Measurements from ENCODE around the gene MAD1L1. TPM values are rescaled to one million over a fixed set of nuclear protein-coding genes. Genes with fewer than 3 reads are reported as not detected.

Gene MAD1L1
- total RNA-seq, 1 experiment from 2014 or later: 38.5 TPM

DNA sequence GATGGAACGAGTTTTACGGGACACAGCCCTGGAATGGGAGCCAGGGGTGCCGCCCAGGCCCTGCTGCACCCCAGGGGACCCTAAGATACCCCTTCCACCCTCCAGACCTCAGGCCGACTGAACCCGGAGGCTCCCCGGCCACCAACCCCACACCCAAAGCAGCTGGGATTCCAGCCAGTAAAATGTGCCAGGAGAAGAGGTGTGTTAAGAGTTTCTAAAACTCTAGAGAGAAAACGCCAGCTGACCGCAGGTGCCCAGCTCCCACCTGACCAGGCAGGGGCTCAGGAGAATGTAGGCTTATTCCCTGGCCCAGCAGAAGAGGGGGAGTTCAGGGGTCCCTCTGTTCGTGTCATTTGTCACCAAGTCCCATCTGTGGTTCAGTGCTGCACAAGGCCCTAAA is 26.7 kb upstream of the MAD1L1 start:
- Histone ChIP-seq H3K36me3 (ENCODE audit: control insufficient read depth in 1 of 2, insufficient read depth in 2 of 2, low read length in 2 of 2) (no peaks in the 10 kb centered on the region; a peak in 1 of 4 replicates), H3K4me3 (replicated peaks in 1 of 2; ENCODE audit: low read depth in 1 of 2, low read length in 2 of 2) (no peak overlapping the region), H3K9me2 (ENCODE audit: insufficient read depth) (no peaks in the 10 kb centered on the region), H3K4me1 (ENCODE audit: control insufficient read depth in 1 of 2, insufficient read depth in 2 of 2, low read length in 2 of 2) (peaks cover 6 to 15% of the 10 kb centered on the region in 2 experiments; a peak in 3 of 4 replicates), H3K27ac (ENCODE audit: low read depth, low read length) (no peak overlapping the region), H3K9ac (ENCODE audit: low read length) (no peak overlapping the region), H3K79me2 (ENCODE audit: insufficient read depth, low read length) (no peaks in the 10 kb centered on the region), H3K27me3 (ENCODE audit: insufficient read depth, low read length) (no peaks in the 10 kb centered on the region), H2AFZ (ENCODE audit: low read depth, low read length, poor library complexity, severe bottlenecking) (no peak overlapping the region), H3K4me2 (ENCODE audit: low read length) (no peak overlapping the region), H4K20me1 (ENCODE audit: insufficient read depth) (no peaks in the 10 kb centered on the region), H3K9me3 (ENCODE audit: control insufficient read depth in 1 of 2, insufficient read depth in 1 of 2, low read depth in 1 of 2, low read length in 2 of 2) (no peaks in the 10 kb centered on the region)
- TF ChIP-seq CEBPB (IDR thresholded peaks at IDR 0.05; ENCODE audit: low read depth) (no peak), YY1 (IDR thresholded peaks at IDR 0.05; ENCODE audit: extremely low read depth, insufficient replicate concordance, low read depth, low read length) (no peak), SIN3A (IDR thresholded peaks at IDR 0.05; ENCODE audit: low read depth) (no peak), JUND (IDR thresholded peaks at IDR 0.05) (no peak)
- ChIA-PET RAD21 (ENCODE audit: low non-redundant PET in 1 of 2, low total read pairs in 2 of 2, uncharacterized antibody in 2 of 2, unreplicated experiment in 2 of 2) (no interaction called here), CTCF (no interaction called here), POLR2A (no interaction called here)
- ATAC-seq (no peak), DNase-seq (ENCODE audit: low read depth, low spot score) (no peak)
- intact Hi-C loops (cut with micrococcal nuclease): no loop called here
- no TSS peak for BruUV-seq (replicated peaks)

DNA sequence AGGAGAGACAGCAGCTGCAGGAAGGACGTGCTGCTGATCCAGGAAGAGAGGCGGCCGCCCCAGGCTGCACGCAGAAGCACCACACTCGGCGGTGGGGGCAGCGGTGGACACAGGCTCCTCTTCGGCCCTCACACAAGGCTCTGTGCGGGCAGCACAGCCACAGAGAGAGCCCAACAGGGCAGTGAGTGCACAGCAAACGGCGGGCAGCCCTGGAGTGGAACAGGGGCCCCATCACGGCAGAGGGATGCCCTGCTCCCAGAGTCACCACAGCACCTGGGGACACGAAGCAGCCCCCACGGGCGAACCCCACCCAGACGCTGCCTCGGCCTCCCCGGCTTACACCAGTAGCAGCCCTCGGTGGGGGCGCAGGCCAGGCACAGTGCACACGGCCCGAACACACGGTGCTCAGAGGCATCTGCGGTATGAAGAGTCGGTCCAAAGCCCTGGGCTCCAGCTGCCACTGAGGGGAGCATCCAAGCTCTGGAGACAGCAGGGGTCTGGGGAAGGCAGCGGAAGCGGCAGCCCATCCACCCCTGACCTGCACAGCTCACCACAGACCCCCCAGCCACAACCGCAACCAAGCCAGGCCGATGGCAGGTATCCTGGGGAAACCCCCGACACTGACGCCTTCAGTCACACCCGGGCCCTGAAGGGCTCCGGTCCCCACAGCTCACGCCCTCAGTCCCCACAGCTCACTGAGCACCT is 26.1 kb upstream of the MAD1L1 start:
- Histone ChIP-seq H3K9me2 (ENCODE audit: insufficient read depth) (no peaks in the 10 kb centered on the region), H3K27ac (ENCODE audit: low read depth, low read length) (no peak overlapping the region), H3K4me2 (ENCODE audit: low read length) (no peak overlapping the region), H3K9me3 (ENCODE audit: control insufficient read depth in 1 of 2, insufficient read depth in 1 of 2, low read depth in 1 of 2, low read length in 2 of 2) (no peaks in the 10 kb centered on the region), H3K36me3 (ENCODE audit: control insufficient read depth in 1 of 2, insufficient read depth in 2 of 2, low read length in 2 of 2) (no peaks in the 10 kb centered on the region; a peak in 1 of 4 replicates), H3K4me1 (ENCODE audit: control insufficient read depth in 1 of 2, insufficient read depth in 2 of 2, low read length in 2 of 2) (peaks cover 6 to 15% of the 10 kb centered on the region in 2 experiments; a peak in 3 of 4 replicates), H3K27me3 (ENCODE audit: insufficient read depth, low read length) (no peaks in the 10 kb centered on the region), H4K20me1 (ENCODE audit: insufficient read depth) (no peaks in the 10 kb centered on the region), H3K79me2 (ENCODE audit: insufficient read depth, low read length) (no peaks in the 10 kb centered on the region), H3K4me3 (replicated peaks in 1 of 2; ENCODE audit: low read depth in 1 of 2, low read length in 2 of 2) (no peak overlapping the region), H2AFZ (ENCODE audit: low read depth, low read length, poor library complexity, severe bottlenecking) (no peak overlapping the region), H3K9ac (ENCODE audit: low read length) (no peak overlapping the region)
- ChIA-PET CTCF (no interaction called here), POLR2A (no interaction called here), RAD21 (ENCODE audit: low non-redundant PET in 1 of 2, low total read pairs in 2 of 2, uncharacterized antibody in 2 of 2, unreplicated experiment in 2 of 2) (no interaction called here)
- TF ChIP-seq ZFX (IDR thresholded peaks at IDR 0.05) (no peak), CBX3 (IDR thresholded peaks at IDR 0.05; ENCODE audit: low read depth) (no peak), TCF7L2 (IDR thresholded peaks at IDR 0.05; ENCODE audit: borderline replicate concordance, extremely low read depth, insufficient read depth, insufficient read length) (no peak), ELF1 (IDR thresholded peaks at IDR 0.05; ENCODE audit: borderline replicate concordance, low read depth) (no peak), SP1 (IDR thresholded peaks at IDR 0.05; ENCODE audit: low read depth) (no peak), POLR2AphosphoS5 (IDR thresholded peaks at IDR 0.05; ENCODE audit: low read depth, low read length) (no peak), POLR2A (IDR thresholded peaks at IDR 0.05; ENCODE audit: borderline replicate concordance, extremely low read depth, insufficient read depth, insufficient read length) (no peak), SIN3A (IDR thresholded peaks at IDR 0.05; ENCODE audit: low read depth) (no peak), EZH2 (IDR thresholded peaks at IDR 0.05) (no peak), EGR1 (IDR thresholded peaks at IDR 0.05; ENCODE audit: low read depth) (no peak), CEBPB (IDR thresholded peaks at IDR 0.05; ENCODE audit: low read depth) (no peak), FOSL1 (IDR thresholded peaks at IDR 0.05; ENCODE audit: low read depth) (no peak), SRF (IDR thresholded peaks at IDR 0.05; ENCODE audit: low read depth) (no peak)
- TF ChIP-seq, protein P1, sequence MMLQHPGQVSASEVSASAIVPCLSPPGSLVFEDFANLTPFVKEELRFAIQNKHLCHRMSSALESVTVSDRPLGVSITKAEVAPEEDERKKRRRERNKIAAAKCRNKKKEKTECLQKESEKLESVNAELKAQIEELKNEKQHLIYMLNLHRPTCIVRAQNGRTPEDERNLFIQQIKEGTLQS (IDR thresholded peaks at IDR 0.05): no peak
- TF ChIP-seq, protein P2, sequence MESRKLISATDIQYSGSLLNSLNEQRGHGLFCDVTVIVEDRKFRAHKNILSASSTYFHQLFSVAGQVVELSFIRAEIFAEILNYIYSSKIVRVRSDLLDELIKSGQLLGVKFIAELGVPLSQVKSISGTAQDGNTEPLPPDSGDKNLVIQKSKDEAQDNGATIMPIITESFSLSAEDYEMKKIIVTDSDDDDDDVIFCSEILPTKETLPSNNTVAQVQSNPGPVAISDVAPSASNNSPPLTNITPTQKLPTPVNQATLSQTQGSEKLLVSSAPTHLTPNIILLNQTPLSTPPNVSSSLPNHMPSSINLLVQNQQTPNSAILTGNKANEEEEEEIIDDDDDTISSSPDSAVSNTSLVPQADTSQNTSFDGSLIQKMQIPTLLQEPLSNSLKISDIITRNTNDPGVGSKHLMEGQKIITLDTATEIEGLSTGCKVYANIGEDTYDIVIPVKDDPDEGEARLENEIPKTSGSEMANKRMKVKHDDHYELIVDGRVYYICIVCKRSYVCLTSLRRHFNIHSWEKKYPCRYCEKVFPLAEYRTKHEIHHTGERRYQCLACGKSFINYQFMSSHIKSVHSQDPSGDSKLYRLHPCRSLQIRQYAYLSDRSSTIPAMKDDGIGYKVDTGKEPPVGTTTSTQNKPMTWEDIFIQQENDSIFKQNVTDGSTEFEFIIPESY (IDR thresholded peaks at IDR 0.05; ENCODE audit: extremely low read depth, insufficient replicate concordance, low read length): no peak
- TF ChIP-seq, protein P3, sequence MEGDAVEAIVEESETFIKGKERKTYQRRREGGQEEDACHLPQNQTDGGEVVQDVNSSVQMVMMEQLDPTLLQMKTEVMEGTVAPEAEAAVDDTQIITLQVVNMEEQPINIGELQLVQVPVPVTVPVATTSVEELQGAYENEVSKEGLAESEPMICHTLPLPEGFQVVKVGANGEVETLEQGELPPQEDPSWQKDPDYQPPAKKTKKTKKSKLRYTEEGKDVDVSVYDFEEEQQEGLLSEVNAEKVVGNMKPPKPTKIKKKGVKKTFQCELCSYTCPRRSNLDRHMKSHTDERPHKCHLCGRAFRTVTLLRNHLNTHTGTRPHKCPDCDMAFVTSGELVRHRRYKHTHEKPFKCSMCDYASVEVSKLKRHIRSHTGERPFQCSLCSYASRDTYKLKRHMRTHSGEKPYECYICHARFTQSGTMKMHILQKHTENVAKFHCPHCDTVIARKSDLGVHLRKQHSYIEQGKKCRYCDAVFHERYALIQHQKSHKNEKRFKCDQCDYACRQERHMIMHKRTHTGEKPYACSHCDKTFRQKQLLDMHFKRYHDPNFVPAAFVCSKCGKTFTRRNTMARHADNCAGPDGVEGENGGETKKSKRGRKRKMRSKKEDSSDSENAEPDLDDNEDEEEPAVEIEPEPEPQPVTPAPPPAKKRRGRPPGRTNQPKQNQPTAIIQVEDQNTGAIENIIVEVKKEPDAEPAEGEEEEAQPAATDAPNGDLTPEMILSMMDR (IDR thresholded peaks at IDR 0.05 in 2 of 3, conservative IDR thresholded peaks at IDR 0.05 in 1 of 3; ENCODE audit: borderline replicate concordance in 1 of 3, insufficient read depth in 1 of 3, low read depth in 2 of 3, low read length in 2 of 3): no peak
- DNase-seq (ENCODE audit: low read depth, low spot score) (no peak), ATAC-seq (no peak)
- BruUV-seq (replicated peaks): no TSS peak
- intact Hi-C loops (cut with micrococcal nuclease): no loop called here
